DOHH2 (cell line): Measurements from ENCODE around the gene F5.

Experiments used
- CTCF ChIP-seq: fragments of 200-600 bp; sonication (generic); IDR thresholded peaks from one replicate; pipeline ENCODE4 v1.5.1; 2014; ENCODE audit warnings: antibody characterized with exemption, mild to moderate bottlenecking, low read depth, low read length; ENCODE audit not compliant: poor library complexity, severe bottlenecking
- EZH2phosphoT487 ChIP-seq: fragments of 200-600 bp; sonication (generic); IDR thresholded peaks from 2 replicates; pipeline ENCODE4 v1.6.1; 2017; ENCODE audit warnings: borderline replicate concordance, mild to moderate bottlenecking, antibody characterized with exemption, low read length, moderate library complexity, mixed read lengths

DNA sequence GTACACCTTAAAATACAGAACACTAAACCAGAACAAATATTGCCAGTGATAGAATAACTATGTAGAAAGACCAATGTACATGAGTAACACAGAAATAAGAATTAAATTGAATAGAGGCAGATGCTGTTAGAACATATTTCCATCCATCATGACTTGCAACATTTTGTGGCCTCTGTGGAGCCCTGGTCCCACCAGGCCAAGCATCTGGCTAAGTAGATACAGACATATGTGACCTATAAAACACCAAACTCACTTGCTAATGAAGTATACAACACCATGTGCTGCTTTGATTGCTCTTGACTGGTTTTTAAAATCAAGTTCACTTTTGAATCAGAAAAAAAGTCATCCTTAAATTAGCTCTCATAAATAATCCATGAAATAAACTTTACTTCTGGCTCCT lies 121.0 kb downstream of the F5 start:
- TF ChIP-seq CTCF, result no peak
- no peak for TF ChIP-seq EZH2phosphoT487
